B cell (primary cell): ENCODE data around the gene SMTN. TPM values are rescaled to one million over a fixed set of nuclear protein-coding genes. Genes with fewer than 3 reads are reported as not detected.

Experiments
- ATAC-seq: fragments of 200-7000 bp; cut with Tn5 transposase; one replicate; pipeline ENCODE4 v1.10.0; 2021; ENCODE audit warnings: low read depth, mild to moderate bottlenecking, moderate number of reproducible peaks, moderate library complexity
- CTCF ChIA-PET: fragments of 350-600 bp; sonication (Branson Sonifier 250); formaldehyde crosslinking; loops from one replicate; lab custom pipeline; 2021; ENCODE audit warnings: antibody characterized with exemption, inconsistent platforms; lab: Charles Lee
- POLR2A ChIA-PET: fragments of 350-600 bp; sonication (Branson Sonifier 250); formaldehyde crosslinking; loops from one replicate; lab custom pipeline; 2021; ENCODE audit warnings: antibody characterized with exemption; lab: Charles Lee
- DNase-seq: peaks from one replicate; pipeline ENCODE4 v3.0.0; 2013
- H2AFZ ChIP-seq: 2 replicates; pipeline ENCODE4 v1.6.1; 2012; ENCODE audit warnings: mild to moderate bottlenecking, low read depth, low read length; ENCODE audit not compliant: insufficient read depth, poor library complexity, severe bottlenecking
- H3K27ac ChIP-seq, 2 donors: 1 replicate in 1 of 2; 2 replicates in 1 of 2; pipeline ENCODE4 v1.5.1; 2012 to 2013; ENCODE audit warnings: low read length in 2 of 2, mild to moderate bottlenecking in 2 of 2, moderate library complexity in 1 of 2
- H3K27me3 ChIP-seq, 4 experiments: fragments of 200-600 bp in 1 of 4; sonication (generic) in 1 of 4; replicated peaks in 1 of 4; 1 replicate in 2 of 4; 2 replicates in 2 of 4; pipeline versions ENCODE4 v1.6.1 to v1.7.0; 2013 to 2016; ENCODE audit warnings: low read length in 3 of 4, mild to moderate bottlenecking in 2 of 4, mixed read lengths in 1 of 4, moderate library complexity in 1 of 4; ENCODE audit not compliant: insufficient read depth in 4 of 4, control insufficient read depth in 3 of 4; ENCODE audit errors: control extremely low read depth in 1 of 4
- H3K36me3 ChIP-seq, 2 experiments: replicated peaks in 1 of 2; 1 replicate in 1 of 2; 2 replicates in 1 of 2; pipeline versions ENCODE4 v1.6.1 to v1.7.1; 2013; ENCODE audit warnings: low read length in 1 of 2; ENCODE audit not compliant: insufficient read depth in 2 of 2, control insufficient read depth in 1 of 2; ENCODE audit errors: control extremely low read depth in 1 of 2, extremely low read depth in 1 of 2
- H3K4me1 ChIP-seq, 2 donors: fragments of 200-600 bp in 1 of 2; sonication (generic) in 1 of 2; 1 replicate in 1 of 2; 2 replicates in 1 of 2; pipeline versions ENCODE4 v1.5.1 to v1.6.1; 2013 to 2017; ENCODE audit warnings: low read length in 2 of 2; ENCODE audit not compliant: control insufficient read depth in 2 of 2, insufficient read depth in 2 of 2
- H3K4me2 ChIP-seq: replicated peaks from 2 replicates; pipeline ENCODE3; 2012; ENCODE audit warnings: mild to moderate bottlenecking, low read depth, low read length; ENCODE audit not compliant: poor library complexity, severe bottlenecking
- H3K4me3 ChIP-seq, 5 experiments: fragments of 200-600 bp in 1 of 5; sonication (generic) in 1 of 5; 1 replicate in 3 of 5; 2 replicates in 2 of 5; pipeline versions ENCODE4 v1.5.1 to v1.7.0; 2011 to 2016; ENCODE audit warnings: low read length in 4 of 5, mild to moderate bottlenecking in 4 of 5, low read depth in 2 of 5, control low read depth in 1 of 5, moderate library complexity in 1 of 5; ENCODE audit not compliant: insufficient read depth in 1 of 5; ENCODE audit errors: control extremely low read depth in 1 of 5, extremely low read depth in 1 of 5
- H3K79me2 ChIP-seq: fragments of 200-600 bp; sonication (generic); one replicate; pipeline ENCODE4 v1.6.0; 2016; ENCODE audit warnings: low read length; ENCODE audit not compliant: control insufficient read depth, insufficient read depth
- H3K9ac ChIP-seq: fragments of 200-600 bp; sonication (generic); 2 replicates; pipeline ENCODE4 v1.6.1; 2017; ENCODE audit warnings: mild to moderate bottlenecking, low read length, moderate library complexity
- H3K9me3 ChIP-seq, 3 donors: one replicate each; pipeline versions ENCODE4 v1.6.1 to v1.7.1; 2013; ENCODE audit warnings: low read length in 2 of 3; ENCODE audit not compliant: control insufficient read depth in 2 of 3, insufficient read depth in 1 of 3; ENCODE audit errors: control extremely low read depth in 1 of 3
- H4K20me1 ChIP-seq: 2 replicates; pipeline ENCODE4 v1.6.0; 2012; ENCODE audit warnings: mild to moderate bottlenecking, low read length; ENCODE audit not compliant: insufficient read depth, control insufficient read depth, poor library complexity, severe bottlenecking
- H3K27ac Mint-ChIP-seq: one replicate; pipeline ENCODE4 v1.8.0; 2021; ENCODE audit warnings: mixed read lengths
- H3K27me3 Mint-ChIP-seq: one replicate; pipeline ENCODE4 v1.8.0; 2021; ENCODE audit warnings: mixed read lengths
- H3K4me1 Mint-ChIP-seq: one replicate; pipeline ENCODE4 v1.8.0; 2021; ENCODE audit warnings: mixed read lengths
- H3K4me3 Mint-ChIP-seq: one replicate; pipeline ENCODE4 v1.8.0; 2021; ENCODE audit warnings: mixed read lengths
- H3K9me3 Mint-ChIP-seq: one replicate; pipeline ENCODE4 v1.8.0; 2022; ENCODE audit warnings: mixed read lengths; ENCODE audit not compliant: insufficient read depth
- CTCF ChIP-seq: fragments of 200-600 bp; IDR thresholded peaks from one replicate; pipeline ENCODE4 v1.8.0; 2022; ENCODE audit warnings: antibody characterized with exemption, mild to moderate bottlenecking
- EZH2 ChIP-seq: IDR thresholded peaks from 2 replicates; pipeline ENCODE4 v1.6.1; 2012; ENCODE audit warnings: borderline replicate concordance, low read depth, mild to moderate bottlenecking, moderate library complexity, low read length; ENCODE audit not compliant: insufficient read depth, poor library complexity, severe bottlenecking
- WGBS: methylation state at CpG from one replicate; pipeline ENCODE4 v1.1.5; 2013; ENCODE audit warnings: missing lambda C conversion rate; ENCODE audit not compliant: insufficient coverage; 5-methylcytosine and 5-hydroxymethylcytosine counted together
- intact Hi-C: fragments of 100-400 bp; cut with micrococcal nuclease; formaldehyde crosslinking; loops from one replicate; pipeline ENCODE4 v1.10.0; 2022
- polyA plus RNA-seq: library from polyadenylated mRNA; depleted of rRNA; stranded (reverse); fragments of >200 nt; gene quantifications from 2 replicates; pipeline ENCODE4 v1.2.3, GENCODE V29; 2012
- total RNA-seq, 2 donors: library from RNA; stranded (reverse); fragments of 120-200 nt in 1 of 2; gene quantifications; 1 replicate in 1 of 2; 2 replicates in 1 of 2; pipeline versions ENCODE4 v1.2.3 to v1.2.4, GENCODE V29; 2013 to 2022

The SMTN gene
- total and polyA plus RNA-seq, 2 donors (not counting 1 experiment from before 2014, with no cell fraction given): 4.0 to 7.0 TPM

GRCh38 chr22:31084811-31085492, 3.8 kb downstream of the SMTN start:
- CTCF ChIA-PET: interaction anchor here (0.6 to 3.5 kb wide), 17 partner anchors 10 to 451 kb away, joined by 3 to 18 read pairs (median 6); partner anchors contain the start of genes LIMK2, MORC2, RNF185 and SELENOM
- WGBS: under 1% methylated on average over 69 of the region's 69 CpGs
- DNase-seq: peak; percentile 88
- peaks cover 31 to 63% of the 10 kb centered on the region in 2 donors for H3K4me1 ChIP-seq
- peaks cover 46% of the 10 kb centered on the region for H3K4me1 Mint-ChIP-seq
- H2AFZ ChIP-seq: peak overlapping the region; percentile 98
- ATAC-seq: peak; percentile 75
- H4K20me1 ChIP-seq: no peaks in the 10 kb centered on the region
- no peaks in the 10 kb centered on the region for H3K9me3 Mint-ChIP-seq
- H3K36me3 ChIP-seq: no peaks in the 10 kb centered on the region
- POLR2A ChIA-PET: interaction anchor here (0.6 to 1.4 kb wide), 6 partner anchors 22 to 260 kb away, joined by 3 to 6 read pairs (median 5); partner anchors contain the start of genes MORC2, RNF185, SELENOM and TUG1
- no peaks in the 10 kb centered on the region for H3K27me3 Mint-ChIP-seq
- intact Hi-C loops: loop anchor here (1.0 to 5.0 kb wide), 10 partner anchors 22 to 547 kb away; partner anchors contain the start of genes LIMK2, PIK3IP1, RNF185 and SELENOM
- TF ChIP-seq CTCF: peak; percentile 98
- TF ChIP-seq EZH2: no peak
- H3K79me2 ChIP-seq: peaks cover 4% of the 10 kb centered on the region
- no peaks in the 10 kb centered on the region for H3K27me3 ChIP-seq
- H3K4me3 Mint-ChIP-seq: peak overlapping the region; percentile 92
- H3K4me2 ChIP-seq: peak overlapping the region; percentile 90
- H3K27ac ChIP-seq: peak overlapping the region; percentile 80 to 91
- no peaks in the 10 kb centered on the region for H3K9me3 ChIP-seq
- H3K9ac ChIP-seq: peak overlapping the region; percentile 90
- H3K27ac Mint-ChIP-seq: peak overlapping the region; percentile 84
- peak overlapping the region; percentile 64 to 92 (median 86) for H3K4me3 ChIP-seq

GRCh38 chr22:31085493-31085824, 4.3 kb downstream of the SMTN start:
- TF ChIP-seq EZH2 (no peak), CTCF (peak; percentile 61)
- peaks cover 4% of the 10 kb centered on the region for H3K79me2 ChIP-seq
- ChIA-PET CTCF (interaction anchor here (0.6 to 3.5 kb wide), 15 partner anchors 16 to 452 kb away, joined by 3 to 18 read pairs (median 6); partner anchors contain the start of genes LIMK2, MORC2, RNF185 and SELENOM), POLR2A (interaction anchor here (0.6 to 1.4 kb wide), 4 partner anchors 19 to 205 kb away, joined by 3 to 6 read pairs (median 4); partner anchors contain the start of genes MORC2 and TUG1)
- H3K27me3 Mint-ChIP-seq: no peaks in the 10 kb centered on the region
- peaks cover 32 to 66% of the 10 kb centered on the region in 2 donors for H3K4me1 ChIP-seq
- H3K27ac ChIP-seq: peak overlapping the region; percentile 80 to 91
- H3K4me1 Mint-ChIP-seq: peaks cover 47% of the 10 kb centered on the region
- no peaks in the 10 kb centered on the region for H3K27me3 ChIP-seq
- H3K9ac ChIP-seq: peak overlapping the region; percentile 90
- H4K20me1 ChIP-seq: no peaks in the 10 kb centered on the region
- no peaks in the 10 kb centered on the region for H3K36me3 ChIP-seq
- DNase-seq (no peak), ATAC-seq (no peak)
- H3K4me2 ChIP-seq: peak overlapping the region; percentile 90
- H3K9me3 Mint-ChIP-seq: no peaks in the 10 kb centered on the region
- intact Hi-C loops: loop anchor here (1.0 to 5.0 kb wide), 7 partner anchors 75 to 493 kb away; partner anchors contain the start of genes LIMK2, RNF185 and TUG1
- H3K9me3 ChIP-seq: no peaks in the 10 kb centered on the region
- peak overlapping the region; percentile 84 for H3K27ac Mint-ChIP-seq
- H3K4me3 Mint-ChIP-seq: peak overlapping the region; percentile 92
- H3K4me3 ChIP-seq: peak overlapping the region in 4 of 5 experiments; percentile 76 to 92 (median 88)
- peak overlapping the region; percentile 98 for H2AFZ ChIP-seq
- 11% methylated on average over 7 of the region's 13 CpGs for WGBS
